ENCODE data around the gene VDAC1.

The VDAC1 gene

GRCh38 chr5:134000696-134001453 is 3.9 kb downstream of the VDAC1 start:
- Mint-ChIP-seq H3K36me3 (ENCODE audit: low read depth) (peaks cover 17% of the 10 kb centered on the region), H3K4me3 (peak overlapping the region in 2 of 3 experiments; percentile 28 to 38), H3K27me3 (ENCODE audit: low read depth) (no peaks in the 10 kb centered on the region), H3K9me3 (no peaks in the 10 kb centered on the region), H3K4me1 (peaks cover 67% of the 10 kb centered on the region), H3K27ac (peak overlapping the region in 1 of 3 experiments; percentile 23)
- TF ChIP-seq CTCF (IDR thresholded peaks at IDR 0.05; ENCODE audit: unreplicated experiment in 3 of 3): no peak

GRCh38 chr5:134000091-134000511 is 4.7 kb downstream of the VDAC1 start:
- no peak for TF ChIP-seq CTCF (IDR thresholded peaks at IDR 0.05; ENCODE audit: unreplicated experiment in 3 of 3)
- no peaks in the 10 kb centered on the region for H3K9me3 Mint-ChIP-seq
- peak overlapping the region in 2 of 3 experiments; percentile 34 to 51 for H3K4me3 Mint-ChIP-seq
- H3K4me1 Mint-ChIP-seq: peaks cover 67% of the 10 kb centered on the region
- peak overlapping the region in 2 of 3 experiments; percentile 8 to 23 for H3K27ac Mint-ChIP-seq
- H3K27me3 Mint-ChIP-seq (ENCODE audit: low read depth): no peaks in the 10 kb centered on the region
- H3K36me3 Mint-ChIP-seq (ENCODE audit: low read depth): peaks cover 17% of the 10 kb centered on the region

GRCh38 chr5:133998807-133999206 is 6.0 kb downstream of the VDAC1 start:
- Mint-ChIP-seq H3K4me3 (peak overlapping the region in 1 of 3 experiments; percentile 44), H3K27ac (no peak overlapping the region), H3K4me1 (peaks cover 79% of the 10 kb centered on the region), H3K36me3 (ENCODE audit: low read depth) (peaks cover 17% of the 10 kb centered on the region), H3K9me3 (no peaks in the 10 kb centered on the region), H3K27me3 (ENCODE audit: low read depth) (no peaks in the 10 kb centered on the region)
- no peak for TF ChIP-seq CTCF (IDR thresholded peaks at IDR 0.05; ENCODE audit: unreplicated experiment in 3 of 3)

- Mint-ChIP-seq H3K4me3 (no peak overlapping the region), H3K27me3 (ENCODE audit: low read depth) (no peaks in the 10 kb centered on the region), H3K4me1 (peaks cover 79% of the 10 kb centered on the region), H3K9me3 (no peaks in the 10 kb centered on the region), H3K27ac (no peak overlapping the region), H3K36me3 (ENCODE audit: low read depth) (peaks cover 17% of the 10 kb centered on the region)
- TF ChIP-seq CTCF (IDR thresholded peaks at IDR 0.05; ENCODE audit: unreplicated experiment in 3 of 3): no peak
Measured at GRCh38 chr5:133998042-133998441, 6.7 kb downstream of the VDAC1 start.

- H3K4me1 Mint-ChIP-seq: peaks cover 77% of the 10 kb centered on the region
- H3K27ac Mint-ChIP-seq: no peak overlapping the region
- H3K27me3 Mint-ChIP-seq (ENCODE audit: low read depth): no peaks in the 10 kb centered on the region
- TF ChIP-seq CTCF (IDR thresholded peaks at IDR 0.05; ENCODE audit: unreplicated experiment in 3 of 3): peak; percentile 23 to 49 (median 28)
- H3K36me3 Mint-ChIP-seq (ENCODE audit: low read depth): peaks cover 15% of the 10 kb centered on the region
- no peak overlapping the region for H3K4me3 Mint-ChIP-seq
- H3K9me3 Mint-ChIP-seq: no peaks in the 10 kb centered on the region
Measured at GRCh38 chr5:133996683-133997252, 8.0 kb downstream of the VDAC1 start.
